Activated B cell treated with CpG ODN at 0.5 μM for 24 hours (primary cell): Measurements from ENCODE around the gene TBCK. TPM values are rescaled to one million over a fixed set of nuclear protein-coding genes. Genes with fewer than 3 reads are reported as not detected.

Source experiments
- ATAC-seq: fragments of 200-7000 bp; cut with Tn5 transposase; one replicate; pipeline ENCODE4 v1.10.0; 2021; ENCODE audit warnings: low read depth, mild to moderate bottlenecking, moderate library complexity
- CTCF ChIA-PET: fragments of 350-600 bp; sonication (Branson Sonifier 250); formaldehyde crosslinking; loops from one replicate; lab custom pipeline; 2021; ENCODE audit warnings: antibody characterized with exemption; lab: Charles Lee
- POLR2A ChIA-PET: fragments of 350-600 bp; sonication (Branson Sonifier 250); formaldehyde crosslinking; loops from one replicate; lab custom pipeline; 2021; ENCODE audit warnings: antibody characterized with exemption; lab: Charles Lee
- DNase-seq: peaks from one replicate; pipeline ENCODE4 v3.0.0; 2022
- H3K27ac Mint-ChIP-seq: one replicate; pipeline ENCODE4 v1.8.0; 2020; ENCODE audit warnings: mixed read lengths
- H3K27me3 Mint-ChIP-seq: one replicate; pipeline ENCODE4 v1.8.0; 2021; ENCODE audit warnings: mixed read lengths
- H3K36me3 Mint-ChIP-seq: one replicate; pipeline ENCODE4 v1.8.0; 2021; ENCODE audit warnings: low read depth, mixed read lengths
- H3K4me1 Mint-ChIP-seq: one replicate; pipeline ENCODE4 v1.8.0; 2021; ENCODE audit warnings: mixed read lengths
- H3K4me3 Mint-ChIP-seq: one replicate; pipeline ENCODE4 v1.8.0; 2020; ENCODE audit warnings: mild to moderate bottlenecking, mixed read lengths
- H3K9me3 Mint-ChIP-seq: one replicate; pipeline ENCODE4 v1.8.0; 2020; ENCODE audit warnings: mixed read lengths
- CTCF ChIP-seq: fragments of 200-600 bp; IDR thresholded peaks from one replicate; pipeline ENCODE4 v1.8.0; 2022; ENCODE audit warnings: antibody characterized with exemption, mild to moderate bottlenecking
- intact Hi-C: fragments of 100-400 bp; cut with micrococcal nuclease; formaldehyde crosslinking; loops from one replicate; pipeline ENCODE4 v1.15.1; 2024
- total RNA-seq: library from RNA; stranded (reverse); gene quantifications from 2 replicates; pipeline ENCODE4 v1.2.3, GENCODE V29; 2022

The TBCK gene
- total RNA-seq, 1 donor from 2014 or later = 60.1 TPM

- H3K27me3 Mint-ChIP-seq = no peaks in the 10 kb centered on the region
- DNase-seq (no peak), ATAC-seq (no peak)
- intact Hi-C loops = no loop called here
- H3K9me3 Mint-ChIP-seq = no peaks in the 10 kb centered on the region
- TF ChIP-seq CTCF = no peak
- H3K4me1 Mint-ChIP-seq = no peaks in the 10 kb centered on the region
- ChIA-PET POLR2A (no interaction called here), CTCF (no interaction called here)
- H3K27ac Mint-ChIP-seq = no peak overlapping the region
- no peak overlapping the region for H3K4me3 Mint-ChIP-seq
- peaks cover 14% of the 10 kb centered on the region for H3K36me3 Mint-ChIP-seq
Observed at GRCh38 chr4:106273831-106274230, 42.2 kb downstream of the TBCK start.

GRCh38 chr4:106270736-106271135, 45.3 kb downstream of the TBCK start:
- Mint-ChIP-seq H3K9me3 (no peaks in the 10 kb centered on the region), H3K36me3 (peaks cover 16% of the 10 kb centered on the region), H3K27me3 (no peaks in the 10 kb centered on the region), H3K4me3 (no peak overlapping the region), H3K27ac (no peak overlapping the region), H3K4me1 (no peaks in the 10 kb centered on the region)
- POLR2A ChIA-PET = no interaction called here
- DNase-seq (no peak), ATAC-seq (no peak)
- TF ChIP-seq CTCF = no peak
- CTCF ChIA-PET = no interaction called here
- intact Hi-C loops = no loop called here

- Mint-ChIP-seq H3K4me1 (no peaks in the 10 kb centered on the region), H3K36me3 (peaks cover 18% of the 10 kb centered on the region), H3K4me3 (no peak overlapping the region), H3K27ac (no peak overlapping the region), H3K27me3 (no peaks in the 10 kb centered on the region), H3K9me3 (no peaks in the 10 kb centered on the region)
- CTCF ChIA-PET = no interaction called here
- POLR2A ChIA-PET = no interaction called here
- ATAC-seq (no peak), DNase-seq (no peak)
- intact Hi-C loops = loop anchor here (10.0 kb wide), 1 partner anchor 915 kb away; no protein-coding TSS in a partner anchor
- TF ChIP-seq CTCF = no peak
Observed at GRCh38 chr4:106269711-106270110, 46.3 kb downstream of the TBCK start.

GRCh38 chr4:106268786-106269185, 47.2 kb downstream of the TBCK start:
- CTCF ChIA-PET = no interaction called here
- no peak for ATAC-seq
- Mint-ChIP-seq H3K9me3 (no peaks in the 10 kb centered on the region), H3K4me3 (no peak overlapping the region), H3K27ac (no peak overlapping the region), H3K27me3 (no peaks in the 10 kb centered on the region), H3K4me1 (no peaks in the 10 kb centered on the region), H3K36me3 (peaks cover 9% of the 10 kb centered on the region)
- intact Hi-C loops = loop anchor here (10.0 kb wide), 1 partner anchor 916 kb away; no protein-coding TSS in a partner anchor
- no peak for TF ChIP-seq CTCF
- POLR2A ChIA-PET = no interaction called here
- no peak for DNase-seq

GRCh38 chr4:106266201-106266600, 49.8 kb downstream of the TBCK start:
- TF ChIP-seq CTCF = no peak
- ChIA-PET CTCF (interaction anchor here (0.8 to 1.6 kb wide), 2 partner anchors 237 to 1471 kb away, joined by 4 to 5 read pairs; no protein-coding TSS in a partner anchor), POLR2A (no interaction called here)
- ATAC-seq (no peak), DNase-seq (no peak)
- intact Hi-C loops = loop anchor here (10.0 kb wide), 1 partner anchor 919 kb away; no protein-coding TSS in a partner anchor
- Mint-ChIP-seq H3K9me3 (no peaks in the 10 kb centered on the region), H3K4me1 (no peaks in the 10 kb centered on the region), H3K27ac (no peak overlapping the region), H3K36me3 (peaks cover 4% of the 10 kb centered on the region), H3K4me3 (no peak overlapping the region), H3K27me3 (no peaks in the 10 kb centered on the region)
